Mesothelial cell of epicardium (in vitro differentiated cells): ENCODE results near the gene PDE6A. TPM values are rescaled to one million over a fixed set of nuclear protein-coding genes. Genes with fewer than 3 reads are reported as not detected.

ENCODE experiments used
- DNase-seq, 2 experiments: peaks; one replicate each; pipeline ENCODE4 v3.0.0; 2021; ENCODE audit warnings: low spot score in 2 of 2; ENCODE audit not compliant: unreplicated experiment in 2 of 2
- H3K27ac Mint-ChIP-seq: 2 replicates; pipeline ENCODE4 v1.8.0; 2021; ENCODE audit warnings: mixed read lengths
- H3K27me3 Mint-ChIP-seq: 2 replicates; pipeline ENCODE4 v1.8.0; 2021; ENCODE audit warnings: low read depth, mixed read lengths
- H3K36me3 Mint-ChIP-seq: 2 replicates; pipeline ENCODE4 v1.8.0; 2021; ENCODE audit warnings: mixed read lengths
- H3K4me1 Mint-ChIP-seq: 2 replicates; pipeline ENCODE4 v1.8.0; 2021; ENCODE audit warnings: mixed read lengths
- H3K4me3 Mint-ChIP-seq: 2 replicates; pipeline ENCODE4 v1.8.0; 2021; ENCODE audit warnings: mild to moderate bottlenecking, moderate library complexity, mixed read lengths
- H3K9me3 Mint-ChIP-seq: 2 replicates; pipeline ENCODE4 v1.8.0; 2021; ENCODE audit warnings: mixed read lengths
- CTCF ChIP-seq: fragments of 200-600 bp; sonication (generic); IDR thresholded peaks from one replicate; pipeline ENCODE4 v1.5.0; 2021; ENCODE audit warnings: antibody characterized with exemption; ENCODE audit not compliant: unreplicated experiment
- total RNA-seq: library from RNA; stranded (reverse); gene quantifications from 3 replicates; pipeline ENCODE4 v1.2.1, GENCODE V29; 2021

PDE6A gene
- total RNA-seq, 1 donor from 2014 or later = 0.18 TPM

GRCh38 chr5:149913436-149914419 lies 30.9 kb downstream of the PDE6A start:
- Mint-ChIP-seq H3K36me3 (no peaks in the 10 kb centered on the region), H3K9me3 (no peaks in the 10 kb centered on the region), H3K4me3 (no peak overlapping the region), H3K27ac (no peak overlapping the region), H3K27me3 (no peaks in the 10 kb centered on the region), H3K4me1 (peaks cover 32% of the 10 kb centered on the region)
- no peak for DNase-seq
- TF ChIP-seq CTCF = no peak

- peaks cover 26% of the 10 kb centered on the region for H3K4me1 Mint-ChIP-seq
- no peaks in the 10 kb centered on the region for H3K9me3 Mint-ChIP-seq
- DNase-seq = no peak
- no peaks in the 10 kb centered on the region for H3K27me3 Mint-ChIP-seq
- H3K27ac Mint-ChIP-seq = no peak overlapping the region
- H3K36me3 Mint-ChIP-seq = no peaks in the 10 kb centered on the region
- H3K4me3 Mint-ChIP-seq = no peak overlapping the region
- no peak for TF ChIP-seq CTCF
Measured at GRCh38 chr5:149912226-149912871, 32.2 kb downstream of the PDE6A start.

- no peaks in the 10 kb centered on the region for H3K36me3 Mint-ChIP-seq
Measured at GRCh38 chr5:149911031-149911430, 33.6 kb downstream of the PDE6A start.

GRCh38 chr5:149907828-149908227 lies 36.8 kb downstream of the PDE6A start:
- no peak overlapping the region for H3K27ac Mint-ChIP-seq
- no peaks in the 10 kb centered on the region for H3K36me3 Mint-ChIP-seq
- H3K4me3 Mint-ChIP-seq = no peak overlapping the region
- H3K4me1 Mint-ChIP-seq = peaks cover 5% of the 10 kb centered on the region
- H3K9me3 Mint-ChIP-seq = no peaks in the 10 kb centered on the region
- no peak for TF ChIP-seq CTCF
- H3K27me3 Mint-ChIP-seq = no peaks in the 10 kb centered on the region
- no peak for DNase-seq

More at GRCh38 chr5:149911031-149911430, 33.6 kb downstream of the PDE6A start:
- no peak overlapping the region for H3K27ac Mint-ChIP-seq
- no peaks in the 10 kb centered on the region for H3K27me3 Mint-ChIP-seq
- H3K4me1 Mint-ChIP-seq = peaks cover 15% of the 10 kb centered on the region
- H3K9me3 Mint-ChIP-seq = no peaks in the 10 kb centered on the region
- H3K4me3 Mint-ChIP-seq = no peak overlapping the region
- no peak for TF ChIP-seq CTCF
- no peak for DNase-seq

GRCh38 chr5:149904977-149905376 lies 39.6 kb downstream of the PDE6A start:
- no peak for TF ChIP-seq CTCF
- no peak for DNase-seq
- Mint-ChIP-seq H3K4me1 (peaks cover 7% of the 10 kb centered on the region), H3K36me3 (no peaks in the 10 kb centered on the region), H3K27ac (no peak overlapping the region), H3K27me3 (no peaks in the 10 kb centered on the region), H3K9me3 (no peaks in the 10 kb centered on the region), H3K4me3 (no peak overlapping the region)
